ENCODE measurements around the gene KDM4B.

KDM4B gene

GRCh38 chr19:5032101-5032967 is 63.4 kb downstream of the KDM4B start:
- Histone ChIP-seq H3K4me1 (peaks cover 46 to 79% (median 72%) of the 10 kb centered on the region in 10 experiments), H3K36me3 (peaks cover 26 to 60% (median 47%) of the 10 kb centered on the region in 11 experiments), H3K27ac (peak overlapping the region in 10 of 11 experiments; percentile 7 to 65 (median 32); a peak in 15 of 22 replicates), H4K20me1 (peaks cover 88 to 100% (median 100%) of the 10 kb centered on the region in 11 experiments), H3K9me3 (replicated peaks in 1 of 11) (no peaks in the 10 kb centered on the region; a peak in 1 of 22 replicates), H3K4me3 (peak overlapping the region in 2 of 10 experiments; percentile 4 to 15; a peak in 5 of 20 replicates), H3K4me2 (peak overlapping the region; percentile 69 to 94 (median 85)), H3K9ac (peak overlapping the region; percentile 39 to 63 (median 53); a peak in 19 of 22 replicates), H3K27me3 (no peaks in the 10 kb centered on the region)
- TF ChIP-seq Cebpa-rat (IDR thresholded peaks at IDR 0.05), result no peak

GRCh38 chr19:5035105-5035761 is 66.3 kb downstream of the KDM4B start:
- peaks cover 34 to 74% (median 66%) of the 10 kb centered on the region in 11 experiments for H3K36me3 ChIP-seq
- no peak overlapping the region for H3K27ac ChIP-seq
- H4K20me1 ChIP-seq, result peaks cover 78 to 100% (median 99%) of the 10 kb centered on the region in 11 experiments
- no peaks in the 10 kb centered on the region for H3K9me3 ChIP-seq (replicated peaks in 1 of 11)
- TF ChIP-seq Cebpa-rat (IDR thresholded peaks at IDR 0.05), result no peak
- peak overlapping the region in 2 of 11 experiments; percentile 15 to 29; a peak in 2 of 22 replicates for H3K9ac ChIP-seq
- H3K4me2 ChIP-seq, result peak overlapping the region in 5 of 11 experiments; percentile 19 to 51 (median 49); a peak in 7 of 22 replicates
- H3K27me3 ChIP-seq, result no peaks in the 10 kb centered on the region
- H3K4me3 ChIP-seq, result no peak overlapping the region
- peaks cover 54 to 84% (median 74%) of the 10 kb centered on the region in 10 experiments for H3K4me1 ChIP-seq

- Histone ChIP-seq H3K4me1 (peaks cover 54 to 84% (median 71%) of the 10 kb centered on the region in 10 experiments), H3K36me3 (peaks cover 42 to 82% (median 74%) of the 10 kb centered on the region in 11 experiments), H3K4me2 (peak overlapping the region in 6 of 11 experiments; percentile 19 to 51 (median 38); a peak in 8 of 22 replicates), H3K27ac (no peak overlapping the region), H4K20me1 (peaks cover 70 to 100% (median 97%) of the 10 kb centered on the region in 11 experiments), H3K9me3 (replicated peaks in 1 of 11) (no peaks in the 10 kb centered on the region), H3K27me3 (no peaks in the 10 kb centered on the region), H3K4me3 (no peak overlapping the region), H3K9ac (peak overlapping the region in 5 of 11 experiments; percentile 6 to 27 (median 15); a peak in 3 of 22 replicates)
- no peak for TF ChIP-seq Cebpa-rat (IDR thresholded peaks at IDR 0.05)
Measured at GRCh38 chr19:5035793-5036697, 67.1 kb downstream of the KDM4B start.

- 0 out of 22 replicates have a peak overlapping the region, but pooled peaks of 1 of the 11 experiments have one; percentile 9 for H3K27ac ChIP-seq
- no peak overlapping the region for H3K4me3 ChIP-seq
- no peak for TF ChIP-seq Cebpa-rat (IDR thresholded peaks at IDR 0.05)
- H3K9ac ChIP-seq, result peak overlapping the region in 7 of 11 experiments; percentile 6 to 28 (median 14); a peak in 2 of 22 replicates
- no peaks in the 10 kb centered on the region for H3K27me3 ChIP-seq
- peaks cover 53 to 84% (median 69%) of the 10 kb centered on the region in 10 experiments for H3K4me1 ChIP-seq
- peak overlapping the region in 7 of 11 experiments; percentile 25 to 58 (median 49); a peak in 8 of 22 replicates for H3K4me2 ChIP-seq
- H3K9me3 ChIP-seq (replicated peaks in 1 of 11), result no peaks in the 10 kb centered on the region
- H3K36me3 ChIP-seq, result peaks cover 43 to 91% (median 81%) of the 10 kb centered on the region in 11 experiments
- H4K20me1 ChIP-seq, result peaks cover 61 to 100% (median 97%) of the 10 kb centered on the region in 11 experiments
Measured at GRCh38 chr19:5036698-5037563, 68.0 kb downstream of the KDM4B start.

- H3K36me3 ChIP-seq, result peaks cover 45 to 97% (median 87%) of the 10 kb centered on the region in 11 experiments
- TF ChIP-seq Cebpa-rat (IDR thresholded peaks at IDR 0.05), result no peak
- peak overlapping the region in 9 of 11 experiments; percentile 25 to 58 (median 47); a peak in 13 of 22 replicates for H3K4me2 ChIP-seq
- H3K4me1 ChIP-seq, result peaks cover 43 to 83% (median 59%) of the 10 kb centered on the region in 10 experiments
- H3K27ac ChIP-seq, result peak overlapping the region in 2 of 11 experiments; percentile 12 to 85; a peak in 3 of 22 replicates
- no peaks in the 10 kb centered on the region for H3K9me3 ChIP-seq (replicated peaks in 1 of 11)
- no peaks in the 10 kb centered on the region for H3K27me3 ChIP-seq
- no peak overlapping the region for H3K4me3 ChIP-seq
- H4K20me1 ChIP-seq, result peaks cover 51 to 100% (median 87%) of the 10 kb centered on the region in 11 experiments
- H3K9ac ChIP-seq, result peak overlapping the region in 3 of 11 experiments; percentile 12 to 47 (median 15); a peak in 5 of 22 replicates
Measured at GRCh38 chr19:5037936-5038335, 69.0 kb downstream of the KDM4B start.

- H3K9me3 ChIP-seq (replicated peaks in 1 of 11), result no peaks in the 10 kb centered on the region
- no peak overlapping the region for H3K4me3 ChIP-seq
- no peak for TF ChIP-seq Cebpa-rat (IDR thresholded peaks at IDR 0.05)
- peaks cover 40 to 79% (median 57%) of the 10 kb centered on the region in 10 experiments for H3K4me1 ChIP-seq
- H3K27ac ChIP-seq, result peak overlapping the region in 5 of 11 experiments; percentile 3 to 85 (median 12); a peak in 7 of 22 replicates
- H3K4me2 ChIP-seq, result peak overlapping the region; percentile 9 to 58 (median 36); a peak in 15 of 22 replicates
- H3K36me3 ChIP-seq, result peaks cover 42 to 96% (median 86%) of the 10 kb centered on the region in 11 experiments
- H3K27me3 ChIP-seq, result no peaks in the 10 kb centered on the region
- H4K20me1 ChIP-seq, result peaks cover 48 to 100% (median 81%) of the 10 kb centered on the region in 11 experiments
- peak overlapping the region in 2 of 11 experiments; percentile 15 to 47; a peak in 1 of 22 replicates for H3K9ac ChIP-seq
Measured at GRCh38 chr19:5038631-5039271, 69.8 kb downstream of the KDM4B start.
